ENCODE results near the gene CERS6. TPM values are rescaled to one million over a fixed set of nuclear protein-coding genes. Genes with fewer than 3 reads are reported as not detected.

CERS6 gene
- total RNA-seq, 1 donor from 2014 or later, result 10.9 TPM

DNA sequence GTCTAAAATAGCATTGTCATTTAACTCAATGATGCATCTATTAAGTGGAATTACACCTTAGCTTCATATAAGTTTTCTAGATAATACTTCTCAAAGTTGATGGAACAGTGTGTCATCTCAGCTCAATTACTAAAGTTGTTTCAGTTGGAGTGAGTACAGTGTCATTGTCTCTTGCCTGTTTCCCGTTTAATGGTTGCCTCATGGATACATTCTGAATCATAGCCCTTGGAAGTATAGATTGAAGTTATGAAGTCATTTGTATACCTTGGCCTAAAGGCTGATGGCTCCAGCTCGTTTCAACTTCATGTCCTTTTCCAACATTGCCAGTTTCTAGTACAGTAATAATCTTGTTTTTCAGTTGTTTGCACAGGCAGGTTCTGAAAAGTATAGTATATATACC lies 215.9 kb downstream of the CERS6 start:
- intact Hi-C loops (cut with DNase I), result no loop called here

DNA sequence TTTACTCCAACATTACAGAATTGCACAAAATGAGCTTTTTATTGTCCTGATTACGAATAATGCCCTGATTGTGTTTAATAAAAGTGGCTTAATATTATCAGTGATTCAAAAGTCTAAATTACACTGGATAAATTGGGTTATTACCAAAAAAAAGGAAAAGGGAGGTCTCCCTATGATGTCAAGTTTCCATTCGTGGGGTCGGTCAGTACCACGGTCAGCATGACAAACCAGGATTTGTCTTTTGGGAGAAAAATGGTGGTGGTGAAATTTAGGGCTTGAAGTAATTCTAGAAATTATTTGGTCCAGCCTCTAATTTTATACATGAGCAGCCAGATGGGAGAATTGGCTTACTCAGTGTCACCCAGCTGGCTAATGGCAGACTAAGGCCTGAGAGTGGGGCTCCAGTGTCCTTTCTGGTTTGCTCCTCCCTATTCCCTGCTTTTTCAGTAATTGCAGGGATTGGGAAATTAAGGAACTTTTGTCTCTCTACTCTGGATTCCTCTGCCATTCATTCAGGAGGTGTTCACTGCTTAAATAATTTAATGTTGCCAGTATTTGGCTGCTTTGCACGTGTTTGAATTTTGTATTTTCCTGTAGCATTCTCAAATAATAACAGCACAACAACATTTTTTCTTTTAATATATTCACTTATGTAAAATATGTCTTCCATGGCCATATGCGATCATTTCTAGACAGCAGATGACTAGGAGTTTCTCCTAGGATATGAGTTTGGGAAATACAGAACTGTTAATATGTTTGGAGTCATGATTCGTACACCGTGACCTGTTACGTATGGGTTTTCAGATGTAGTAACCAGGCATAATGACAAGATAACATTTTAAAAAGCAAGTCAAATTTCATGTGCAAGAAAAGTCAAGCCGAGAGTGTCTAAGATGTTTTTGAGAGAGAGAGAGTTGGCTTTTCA lies 217.5 kb downstream of the CERS6 start:
- Histone ChIP-seq H3K4me3 (no peak overlapping the region), H3K9me3 (no peaks in the 10 kb centered on the region), H3K36me3 (no peaks in the 10 kb centered on the region), H3K27me3 (no peaks in the 10 kb centered on the region), H3K27ac (no peak overlapping the region), H3K4me1 (no peaks in the 10 kb centered on the region)
- intact Hi-C loops (cut with DNase I), result no loop called here
- DNase-seq (ENCODE audit: low spot score in 2 of 2), result no peak
- TF ChIP-seq, protein P1, sequence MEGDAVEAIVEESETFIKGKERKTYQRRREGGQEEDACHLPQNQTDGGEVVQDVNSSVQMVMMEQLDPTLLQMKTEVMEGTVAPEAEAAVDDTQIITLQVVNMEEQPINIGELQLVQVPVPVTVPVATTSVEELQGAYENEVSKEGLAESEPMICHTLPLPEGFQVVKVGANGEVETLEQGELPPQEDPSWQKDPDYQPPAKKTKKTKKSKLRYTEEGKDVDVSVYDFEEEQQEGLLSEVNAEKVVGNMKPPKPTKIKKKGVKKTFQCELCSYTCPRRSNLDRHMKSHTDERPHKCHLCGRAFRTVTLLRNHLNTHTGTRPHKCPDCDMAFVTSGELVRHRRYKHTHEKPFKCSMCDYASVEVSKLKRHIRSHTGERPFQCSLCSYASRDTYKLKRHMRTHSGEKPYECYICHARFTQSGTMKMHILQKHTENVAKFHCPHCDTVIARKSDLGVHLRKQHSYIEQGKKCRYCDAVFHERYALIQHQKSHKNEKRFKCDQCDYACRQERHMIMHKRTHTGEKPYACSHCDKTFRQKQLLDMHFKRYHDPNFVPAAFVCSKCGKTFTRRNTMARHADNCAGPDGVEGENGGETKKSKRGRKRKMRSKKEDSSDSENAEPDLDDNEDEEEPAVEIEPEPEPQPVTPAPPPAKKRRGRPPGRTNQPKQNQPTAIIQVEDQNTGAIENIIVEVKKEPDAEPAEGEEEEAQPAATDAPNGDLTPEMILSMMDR (IDR thresholded peaks at IDR 0.05), result no peak

More for the DNA sequence above, 215.9 kb downstream of the CERS6 start:
- Histone ChIP-seq H3K4me1 (no peaks in the 10 kb centered on the region), H3K4me3 (no peak overlapping the region), H3K36me3 (no peaks in the 10 kb centered on the region), H3K9me3 (no peaks in the 10 kb centered on the region), H3K27ac (no peak overlapping the region), H3K27me3 (no peaks in the 10 kb centered on the region)
- DNase-seq (ENCODE audit: low spot score in 2 of 2), result no peak
- TF ChIP-seq, protein P1 (IDR thresholded peaks at IDR 0.05), result no peak

DNA sequence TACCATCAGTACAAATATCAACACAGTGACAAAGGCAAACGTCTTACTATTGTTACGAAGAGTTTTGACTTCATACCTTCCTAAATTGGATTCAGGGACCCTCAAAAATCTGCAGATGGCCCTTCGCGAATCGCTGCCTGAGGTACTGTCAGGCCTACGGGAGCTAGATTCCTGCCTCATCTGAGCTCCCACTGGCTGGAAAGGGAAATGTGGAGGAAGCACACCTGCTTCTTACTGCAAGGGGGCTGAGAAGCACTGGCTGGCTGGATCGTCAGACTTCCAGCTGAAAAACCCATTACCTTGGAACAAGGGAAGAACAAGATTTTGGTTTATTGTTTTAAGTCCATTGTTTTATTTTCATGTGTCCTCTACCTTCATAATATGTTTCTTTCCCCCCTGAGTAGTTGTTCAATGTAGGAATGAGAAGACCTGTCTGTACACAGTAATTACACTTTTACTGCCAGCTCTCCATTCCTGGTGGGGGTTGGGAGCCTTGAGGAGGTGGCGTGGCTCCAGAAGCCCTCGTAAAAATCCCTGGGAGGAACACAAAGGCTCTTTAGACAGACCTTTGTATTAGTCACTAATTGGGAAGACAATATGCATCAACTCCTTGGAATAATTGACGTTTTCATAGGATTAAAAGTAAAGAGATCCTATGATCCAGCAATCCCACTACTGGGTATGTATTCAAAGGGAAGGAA lies 222.2 kb downstream of the CERS6 start:
- Histone ChIP-seq H3K9me3 (no peaks in the 10 kb centered on the region), H3K4me3 (no peak overlapping the region), H3K36me3 (no peaks in the 10 kb centered on the region), H3K27me3 (no peaks in the 10 kb centered on the region), H3K27ac (no peak overlapping the region), H3K4me1 (no peaks in the 10 kb centered on the region)
- TF ChIP-seq, protein P1 (IDR thresholded peaks at IDR 0.05), result no peak
- DNase-seq (ENCODE audit: low spot score in 2 of 2), result no peak
- intact Hi-C loops (cut with DNase I), result no loop called here

DNA sequence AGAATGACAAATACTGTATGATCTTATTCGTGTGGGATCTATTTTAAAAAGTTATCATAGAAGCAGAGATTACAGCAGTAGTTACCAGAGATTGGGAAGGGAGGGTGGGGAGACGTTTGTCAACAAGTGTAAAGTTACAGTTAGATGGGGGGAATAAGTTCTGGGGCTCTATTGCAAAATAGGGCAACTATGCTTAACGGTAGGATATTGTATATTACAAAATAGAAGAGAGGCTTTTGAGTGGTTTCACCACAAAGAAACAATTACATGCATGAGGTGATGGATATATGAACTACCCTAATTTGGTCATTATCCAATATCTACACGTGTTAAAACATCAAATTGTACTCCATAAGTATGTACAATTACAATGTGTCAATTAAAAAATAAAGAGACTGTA lies 223.0 kb downstream of the CERS6 start:
- no peak for DNase-seq (ENCODE audit: low spot score in 2 of 2)
- TF ChIP-seq, protein P1 (IDR thresholded peaks at IDR 0.05), result no peak
- no peak overlapping the region for H3K27ac ChIP-seq
- H3K36me3 ChIP-seq, result no peaks in the 10 kb centered on the region
- H3K9me3 ChIP-seq, result no peaks in the 10 kb centered on the region
- intact Hi-C loops (cut with DNase I), result no loop called here
- H3K4me3 ChIP-seq, result no peak overlapping the region
- H3K27me3 ChIP-seq, result no peaks in the 10 kb centered on the region
- H3K4me1 ChIP-seq, result no peaks in the 10 kb centered on the region

DNA sequence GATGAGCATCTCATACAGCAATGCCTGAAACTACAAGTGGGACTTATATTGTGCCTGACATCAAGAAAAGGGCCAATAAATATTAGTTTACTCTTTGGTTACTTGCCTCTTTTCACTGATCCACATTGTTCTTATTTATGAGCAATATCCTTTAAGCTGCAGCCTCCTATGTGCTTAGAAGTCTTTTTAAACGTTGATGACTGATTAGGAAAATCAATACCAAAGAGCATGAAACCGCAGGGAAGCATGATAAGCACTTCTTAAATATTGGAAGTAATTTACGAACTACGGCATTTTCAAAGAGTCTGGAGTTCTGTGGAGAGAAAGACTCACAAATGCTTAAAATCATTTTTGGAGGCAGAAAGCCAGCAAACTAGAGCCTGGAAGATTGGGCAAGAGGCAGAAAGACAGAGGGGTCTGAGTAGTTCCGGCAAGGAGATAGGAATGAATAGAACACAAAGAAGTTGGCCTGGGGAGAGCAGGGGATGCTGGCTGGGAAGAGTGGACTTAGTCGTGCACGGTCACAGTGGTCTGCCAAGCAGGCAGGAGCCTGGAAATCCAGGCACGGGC lies 223.8 kb downstream of the CERS6 start:
- intact Hi-C loops (cut with DNase I), result no loop called here
- H3K4me3 ChIP-seq, result no peak overlapping the region

More for the DNA sequence above, 223.8 kb downstream of the CERS6 start:
- TF ChIP-seq, protein P1 (IDR thresholded peaks at IDR 0.05), result no peak
- H3K27ac ChIP-seq, result no peak overlapping the region
- no peaks in the 10 kb centered on the region for H3K4me1 ChIP-seq
- no peak for DNase-seq (ENCODE audit: low spot score in 2 of 2)
- H3K9me3 ChIP-seq, result no peaks in the 10 kb centered on the region
- H3K27me3 ChIP-seq, result no peaks in the 10 kb centered on the region
- H3K36me3 ChIP-seq, result no peaks in the 10 kb centered on the region
